ENCODE measurements around the gene MICAL2.

MICAL2 gene

DNA sequence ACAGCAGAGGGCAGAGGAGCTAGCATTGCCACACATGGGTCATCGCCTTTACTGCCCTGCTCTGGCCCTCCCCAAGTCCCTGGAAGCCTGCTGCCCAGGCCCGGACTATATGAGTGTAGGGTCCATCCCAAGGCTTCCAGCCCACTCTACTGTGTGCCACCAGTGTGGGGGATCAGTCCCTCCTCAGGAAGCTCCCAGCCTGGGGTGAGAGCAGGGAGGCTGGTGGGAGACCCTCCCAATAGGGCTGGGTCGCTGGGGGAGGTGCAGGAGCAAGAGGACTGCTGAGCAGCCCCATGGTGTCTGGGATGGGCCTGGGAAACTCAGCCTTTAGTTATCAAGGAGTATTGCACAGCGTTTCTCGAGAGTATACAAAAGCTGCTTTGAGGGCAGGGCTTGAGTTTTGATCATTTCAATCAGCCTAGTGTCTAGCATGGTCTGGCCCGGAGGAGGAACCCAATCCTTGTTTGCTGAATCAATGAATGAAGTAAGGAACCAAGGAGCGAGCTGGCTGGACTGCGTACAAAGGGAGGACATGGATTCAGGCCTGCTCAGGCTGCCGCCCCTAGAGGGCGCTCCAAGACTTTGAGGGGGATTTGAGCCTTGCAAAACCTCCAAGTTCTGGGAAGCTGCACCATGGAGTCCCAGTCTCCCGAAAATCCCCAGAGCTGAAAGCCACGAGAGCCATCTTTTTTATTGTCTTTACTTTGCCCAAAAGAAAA lies 178.0 kb downstream of the MICAL2 start:
- DNase-seq (ENCODE audit: low spot score) = peak; percentile 88

DNA sequence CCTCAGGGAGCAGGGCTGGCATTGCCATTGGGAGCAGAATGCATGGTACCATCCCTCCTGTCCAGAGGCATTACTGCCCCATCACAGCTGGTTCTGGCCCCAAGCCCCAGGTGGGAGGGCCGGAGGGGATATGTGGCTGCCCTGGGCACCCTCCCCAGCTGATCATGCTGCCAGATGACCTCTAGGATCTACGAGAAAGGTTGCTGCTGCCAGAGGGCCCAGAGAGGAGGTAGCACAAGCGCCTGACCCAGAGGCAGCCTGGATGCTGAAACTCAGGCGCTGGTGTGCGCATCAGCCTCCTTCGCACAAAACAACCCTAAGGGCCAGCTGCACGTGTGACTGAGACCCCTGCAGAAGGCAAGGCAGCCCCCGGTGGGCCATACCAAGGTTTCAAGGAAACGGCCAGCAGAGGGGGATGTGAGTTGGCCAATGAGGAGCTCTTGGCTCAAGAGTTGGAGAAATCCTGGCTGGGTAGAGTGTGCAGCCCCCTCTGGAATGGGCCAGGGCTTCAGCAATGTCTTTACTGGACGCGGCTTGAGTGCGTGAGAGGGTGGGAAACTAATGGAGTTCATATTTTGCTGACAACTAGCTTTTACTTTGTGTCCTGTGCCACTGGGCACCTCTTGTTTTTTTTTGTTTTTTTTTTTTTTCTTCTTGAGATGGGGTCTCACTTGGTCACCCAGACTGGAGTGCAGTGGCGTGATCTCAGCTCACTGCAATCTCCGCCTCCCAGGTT lies 178.7 kb downstream of the MICAL2 start:
- no peak for DNase-seq (ENCODE audit: low spot score)

DNA sequence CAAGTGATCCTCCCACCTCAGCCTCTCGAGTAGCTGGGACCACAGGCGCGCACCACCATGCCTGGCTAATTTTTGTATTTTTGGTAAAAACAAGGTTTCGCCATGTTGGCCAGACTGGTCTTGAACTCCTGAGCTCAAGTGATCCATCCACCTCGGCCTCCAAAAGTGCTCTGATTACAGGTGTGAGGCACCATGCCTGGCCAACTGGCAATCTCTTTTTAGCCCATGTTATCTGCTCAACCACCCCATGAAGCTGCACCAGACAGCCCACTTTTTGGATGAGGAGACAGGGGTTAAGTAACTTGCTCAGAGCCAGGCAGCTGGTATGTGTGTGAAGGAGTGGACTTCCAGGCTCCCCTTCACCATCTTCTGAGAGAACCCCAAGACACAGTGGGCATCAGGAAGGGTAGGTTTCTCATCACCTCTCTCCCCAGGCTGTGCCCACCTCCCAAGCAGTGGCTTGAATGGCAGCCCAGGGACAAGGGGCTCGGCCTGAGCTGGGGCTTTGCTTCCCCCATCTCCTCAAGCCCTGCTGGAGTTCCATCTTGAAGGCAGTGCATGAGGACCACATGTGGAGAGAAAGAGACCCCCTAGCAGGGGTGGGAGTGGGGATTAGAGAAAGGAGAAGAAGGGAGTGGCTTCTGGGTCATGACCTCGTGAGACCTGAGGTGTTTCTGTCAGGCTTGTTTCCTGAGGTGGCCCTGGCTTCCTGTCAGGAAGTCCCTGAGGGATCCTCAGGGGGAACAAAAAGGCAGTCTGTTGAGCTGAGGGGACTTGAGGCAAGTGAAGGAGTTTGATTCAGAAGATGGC lies 179.5 kb downstream of the MICAL2 start:
- DNase-seq (ENCODE audit: low spot score) = no peak

DNA sequence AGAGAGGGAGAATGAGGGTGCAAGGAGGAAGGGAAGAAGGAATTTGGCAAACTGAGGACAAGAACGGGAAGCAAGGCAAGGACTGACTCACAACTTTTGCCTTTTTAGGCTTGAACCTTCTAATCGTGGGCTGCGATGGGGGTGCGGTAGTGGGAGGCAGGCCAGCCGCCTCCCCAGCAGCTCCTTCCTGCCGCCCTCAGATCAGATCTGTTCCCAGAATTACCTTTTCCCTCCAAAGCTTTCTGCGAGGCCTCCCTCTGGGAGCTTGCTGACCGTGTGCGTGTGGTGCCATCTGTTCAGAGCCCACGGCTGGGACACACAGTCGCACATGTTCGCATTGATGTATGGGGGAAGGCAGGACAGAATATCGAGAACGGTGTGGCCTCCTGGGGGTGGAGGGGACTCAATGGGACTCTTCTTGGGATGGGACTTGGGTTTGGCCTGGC lies 180.1 kb downstream of the MICAL2 start:
- DNase-seq (ENCODE audit: low spot score) = no peak

DNA sequence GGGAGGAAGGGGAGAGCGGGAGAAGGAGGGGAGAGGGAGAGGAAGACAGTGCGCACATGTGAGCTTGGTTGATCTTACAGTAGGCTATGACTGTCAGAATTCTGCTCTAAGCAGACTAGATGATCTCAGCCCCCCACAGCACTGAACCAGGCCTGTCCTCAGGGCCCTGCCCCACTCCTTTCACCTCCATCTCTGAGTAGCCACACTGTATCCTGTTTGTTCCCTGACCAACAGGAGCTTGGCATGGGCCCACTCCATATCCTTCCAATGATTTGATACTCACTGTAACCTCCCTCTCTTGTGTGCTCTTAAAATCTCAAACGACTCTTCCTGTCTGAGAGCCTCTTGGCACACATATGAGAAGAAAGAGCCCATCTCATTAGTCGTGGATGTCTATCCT lies 180.9 kb downstream of the MICAL2 start:
- peak; percentile 19 for DNase-seq (ENCODE audit: low spot score)

DNA sequence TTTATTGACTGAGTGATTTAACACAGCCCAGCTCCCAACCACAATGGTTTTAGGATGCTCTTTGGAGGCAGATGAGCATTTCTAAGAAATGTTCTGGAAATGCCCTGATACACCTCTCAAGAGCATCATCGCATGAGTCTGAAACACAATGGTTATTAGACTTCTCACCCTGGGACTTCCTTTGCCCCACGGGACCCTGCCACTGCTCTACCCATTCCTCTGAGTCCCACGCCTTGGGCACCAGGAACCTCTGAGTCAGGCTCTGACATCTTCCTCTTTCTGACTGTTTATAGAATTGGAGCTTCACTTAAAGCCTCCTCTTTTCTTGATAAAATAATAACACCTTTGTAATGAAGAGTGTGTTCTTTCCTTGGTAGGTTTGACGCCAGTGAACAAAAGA lies 181.4 kb downstream of the MICAL2 start:
- DNase-seq (ENCODE audit: low spot score) = no peak

DNA sequence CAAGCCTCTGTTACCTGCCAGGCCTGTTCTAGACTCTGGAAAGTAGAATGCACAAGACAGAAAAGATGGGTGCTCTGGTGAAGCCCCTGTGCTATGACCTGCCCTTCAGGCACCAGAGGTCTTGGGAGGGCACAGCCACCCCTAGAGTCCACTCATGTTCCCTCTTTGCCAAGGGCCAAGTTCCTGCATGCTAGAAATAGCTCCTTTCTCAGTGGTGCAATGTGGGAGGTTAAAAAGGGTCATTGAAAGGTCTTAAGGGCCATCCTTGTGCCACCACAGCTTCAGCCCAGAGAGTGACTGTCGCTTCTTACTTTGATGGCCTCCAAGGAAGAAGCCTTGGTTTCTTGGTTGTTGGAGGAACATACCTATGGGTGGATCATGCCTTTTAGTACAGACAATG lies 182.4 kb downstream of the MICAL2 start:
- DNase-seq (ENCODE audit: low spot score) = no peak

DNA sequence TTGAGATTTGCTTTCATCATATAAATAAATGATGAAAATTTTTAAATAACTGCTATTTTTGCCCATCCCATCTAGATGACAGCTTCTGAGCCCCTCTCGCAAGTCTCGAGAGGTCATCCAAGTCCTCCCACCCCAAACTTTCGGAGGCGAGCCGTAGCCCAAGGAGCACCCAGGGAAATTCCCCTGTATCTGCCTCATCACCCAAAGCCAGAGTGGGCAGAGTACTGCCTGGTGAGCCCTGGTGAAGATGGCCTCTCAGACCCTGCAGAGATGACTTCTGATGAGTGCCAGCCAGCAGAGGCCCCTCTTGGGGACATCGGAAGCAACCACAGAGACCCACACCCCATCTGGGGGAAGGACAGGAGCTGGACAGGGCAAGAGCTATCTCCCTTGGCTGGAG lies 183.1 kb downstream of the MICAL2 start:
- DNase-seq (ENCODE audit: low spot score) = no peak

DNA sequence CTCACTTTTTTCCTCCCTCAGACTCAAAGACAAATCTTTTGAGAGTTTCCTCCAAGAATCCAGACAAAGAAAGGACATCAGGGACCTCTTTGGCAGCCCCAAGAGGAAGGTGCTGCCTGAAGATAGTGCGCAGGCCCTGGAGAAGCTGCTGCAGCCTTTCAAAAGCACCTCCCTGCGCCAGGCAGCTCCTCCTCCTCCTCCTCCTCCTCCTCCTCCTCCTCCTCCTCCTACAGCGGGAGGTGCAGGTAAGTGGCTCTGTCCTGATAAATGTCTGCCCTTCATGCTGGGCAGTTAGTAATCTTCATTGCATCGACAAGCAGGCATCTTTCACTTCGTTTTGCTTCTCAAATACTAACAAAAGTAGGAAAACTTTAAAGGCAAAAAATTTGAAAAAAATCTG lies 184.2 kb downstream of the MICAL2 start:
- DNase-seq (ENCODE audit: low spot score) = no peak

DNA sequence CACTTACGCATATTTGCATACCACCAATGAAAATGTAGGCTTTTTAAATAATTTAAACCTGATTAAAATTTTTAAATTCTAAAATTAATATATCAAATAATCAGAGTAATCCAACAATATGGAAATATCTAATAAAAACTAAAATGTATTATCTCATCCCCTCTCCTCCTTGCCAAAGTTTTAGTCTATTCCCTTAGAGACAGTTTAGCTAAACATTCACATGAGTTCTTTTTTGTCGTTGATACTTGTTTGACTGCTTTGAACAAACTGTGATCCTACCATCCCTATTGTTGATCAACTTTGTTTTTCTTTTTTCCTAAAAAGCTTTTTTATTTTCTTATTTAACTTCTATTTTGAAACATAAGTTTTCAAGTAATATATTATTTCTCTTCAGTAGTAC lies 185.6 kb downstream of the MICAL2 start:
- DNase-seq (ENCODE audit: low spot score) = no peak

DNA sequence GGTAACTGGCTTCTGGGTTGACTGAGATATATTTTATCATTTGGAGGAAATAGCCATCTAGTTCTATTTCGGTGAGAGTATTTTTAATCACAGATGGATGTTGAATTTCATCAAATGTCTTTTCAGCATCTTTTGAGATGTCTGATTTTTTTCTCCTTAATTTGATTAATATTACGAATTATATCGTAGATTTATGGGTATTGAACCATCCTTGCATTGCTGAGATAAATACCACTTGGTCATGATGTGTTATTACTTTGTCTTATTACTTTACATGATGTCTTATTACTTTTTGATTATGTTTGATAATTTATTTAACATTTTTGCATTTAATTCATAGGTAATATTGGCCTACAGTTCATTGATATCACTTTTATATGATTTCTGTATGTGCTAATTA lies 188.2 kb downstream of the MICAL2 start:
- no peak for DNase-seq (ENCODE audit: low spot score)

DNA sequence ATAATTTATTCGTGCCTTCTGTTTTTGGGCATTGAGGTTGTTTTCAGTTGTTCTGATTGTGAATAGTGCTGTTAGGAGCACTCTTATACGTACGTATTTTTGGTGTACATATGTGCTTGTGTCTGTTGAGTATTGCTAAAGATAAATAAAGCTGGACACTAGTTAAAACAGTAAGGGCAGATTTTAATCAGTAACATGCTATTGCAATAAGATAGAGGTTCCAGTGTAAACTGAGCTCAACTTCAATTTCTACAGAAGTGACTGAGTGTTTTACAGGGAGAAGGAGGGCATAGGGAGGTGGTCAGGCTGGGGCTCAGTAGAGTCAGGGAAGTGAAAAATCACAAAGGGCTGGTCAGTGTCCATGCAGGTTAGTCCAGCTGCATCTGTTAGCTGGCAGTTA lies 191.0 kb downstream of the MICAL2 start:
- DNase-seq (ENCODE audit: low spot score) = no peak

DNA sequence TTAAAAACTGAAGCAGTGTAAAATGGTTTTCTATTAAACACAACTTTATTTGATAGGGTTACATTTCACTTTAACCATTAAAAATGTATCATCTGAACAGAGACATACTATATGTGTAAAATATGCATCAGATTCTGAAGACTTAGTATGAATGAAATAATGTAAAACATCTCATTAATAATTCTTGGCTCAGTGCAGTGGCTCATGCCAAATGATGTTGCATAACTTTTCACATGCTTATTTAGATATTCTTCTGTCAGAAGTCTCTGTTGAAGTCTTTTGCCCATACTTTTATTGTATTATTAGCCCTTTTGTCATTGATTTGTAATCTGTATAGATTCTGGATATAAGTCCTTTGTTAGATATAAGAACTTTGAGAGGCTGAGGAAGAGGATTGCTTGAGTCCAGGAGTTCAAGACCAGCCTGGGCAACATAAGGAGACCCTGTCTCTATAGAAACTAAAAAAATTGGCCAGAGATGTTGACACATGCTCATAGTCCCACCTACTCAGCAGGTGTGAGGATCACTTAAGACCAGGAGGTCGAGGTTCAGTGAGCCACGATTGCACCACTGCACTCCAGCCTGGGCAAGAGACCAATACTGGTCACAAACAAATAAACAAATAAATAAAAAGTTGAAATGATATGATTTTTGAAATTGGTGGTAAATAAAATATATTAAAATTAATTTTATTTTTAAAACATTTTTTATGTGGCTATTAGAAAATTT lies 193.2 kb downstream of the MICAL2 start:
- DNase-seq (ENCODE audit: low spot score) = no peak

DNA sequence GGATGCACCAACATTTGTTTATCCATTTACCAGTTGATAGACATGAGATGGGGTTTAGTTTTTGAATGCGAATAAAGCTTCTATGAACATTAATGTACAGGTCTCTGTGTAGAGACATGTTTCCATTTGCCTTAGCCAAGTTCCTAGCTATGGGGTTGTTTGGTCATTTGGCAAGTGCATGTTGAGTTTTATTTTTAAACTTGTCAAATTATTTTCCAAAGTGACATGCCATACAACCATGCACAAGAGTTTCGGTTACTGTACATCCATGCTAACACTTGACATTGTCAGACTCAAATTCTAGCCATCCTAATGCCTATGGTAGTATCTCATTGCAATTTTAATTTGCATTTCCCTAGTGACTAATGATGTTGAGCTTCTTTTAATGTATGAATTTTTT lies 196.4 kb downstream of the MICAL2 start:
- DNase-seq (ENCODE audit: low spot score) = no peak

DNA sequence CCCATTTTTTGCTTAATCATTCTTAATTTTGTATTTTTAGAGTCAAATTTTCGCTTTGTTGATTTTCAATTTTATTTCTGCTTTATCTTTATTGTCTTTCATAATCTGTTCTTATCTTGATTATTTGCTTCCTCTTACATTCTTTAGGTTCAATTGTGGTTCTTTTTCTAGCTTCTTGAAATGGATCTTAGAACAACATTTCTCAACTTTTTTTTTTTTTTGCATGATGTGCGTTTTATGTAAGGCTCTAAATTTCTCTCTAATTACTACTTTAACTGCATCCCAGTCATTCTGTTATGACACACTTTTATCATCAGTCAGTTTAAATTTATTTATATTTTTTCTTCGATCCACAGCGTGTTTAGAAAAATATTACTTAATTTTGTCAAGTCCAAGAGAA lies 201.7 kb downstream of the MICAL2 start:
- DNase-seq (ENCODE audit: low spot score) = no peak

All from ecto neural progenitor cell (in vitro differentiated cells).